DOHH2 (cell line): ENCODE data around the gene KBTBD13.

Experiments
- CTCF ChIP-seq: fragments of 200-600 bp; sonication (generic); IDR thresholded peaks from one replicate; pipeline ENCODE4 v1.5.1; 2014; ENCODE audit warnings: antibody characterized with exemption, mild to moderate bottlenecking, low read depth, low read length; ENCODE audit not compliant: poor library complexity, severe bottlenecking
- EZH2phosphoT487 ChIP-seq: fragments of 200-600 bp; sonication (generic); IDR thresholded peaks from 2 replicates; pipeline ENCODE4 v1.6.1; 2017; ENCODE audit warnings: borderline replicate concordance, mild to moderate bottlenecking, antibody characterized with exemption, low read length, moderate library complexity, mixed read lengths

DNA sequence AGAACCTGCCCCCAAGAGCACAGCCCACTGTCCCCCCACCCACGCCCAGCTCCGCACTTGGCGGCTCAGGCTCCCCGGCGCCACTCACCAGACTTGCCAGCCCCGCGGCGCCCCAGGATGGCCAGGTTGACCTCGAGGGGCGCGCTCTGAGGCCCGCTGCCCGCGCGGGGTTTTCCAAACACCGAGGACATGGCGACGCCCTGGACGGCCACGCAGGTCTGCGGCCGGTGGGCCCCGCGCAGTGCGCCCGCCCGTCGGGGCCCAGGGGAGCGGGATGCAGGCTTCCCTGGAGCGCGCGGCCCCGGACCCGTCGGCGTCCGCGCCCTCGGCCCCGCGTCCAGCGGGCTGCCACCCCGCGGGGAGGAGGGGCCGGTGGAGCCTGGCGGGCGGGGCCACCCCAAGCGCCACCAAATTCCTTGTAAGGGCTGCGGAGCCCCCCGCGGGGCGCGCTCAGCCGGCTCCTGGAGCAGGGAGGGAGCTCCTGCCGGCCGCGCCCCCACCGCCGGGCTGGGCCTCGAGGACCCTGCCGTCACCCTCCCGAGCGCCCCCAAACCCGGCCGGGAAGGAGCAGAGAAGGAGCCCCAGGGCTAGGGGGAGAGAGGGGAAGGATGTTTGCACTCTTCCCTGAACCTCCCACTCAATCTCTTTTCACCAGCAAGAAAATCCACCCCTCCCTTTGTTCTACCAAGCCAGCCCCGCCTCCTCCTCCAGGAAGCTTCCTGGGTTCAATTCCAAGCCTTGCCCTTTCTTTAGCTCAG is 8.7 kb upstream of the KBTBD13 start, which contains the start of gene RASL12:
- TF ChIP-seq CTCF (no peak), EZH2phosphoT487 (no peak)
